DOHH2 (cell line): ENCODE data around the gene SEMA3A.

Experiments
- H3F3A ChIP-seq: fragments of 200-600 bp; sonication (generic), shearing (Covaris generic); 2 replicates; pipeline ENCODE4 v1.6.0; 2016; ENCODE audit warnings: antibody characterized with exemption, mild to moderate bottlenecking; ENCODE audit not compliant: control insufficient read depth, insufficient read depth
- H3K27ac ChIP-seq: fragments of 200-600 bp; sonication (generic); 2 replicates; pipeline ENCODE4 v1.5.1; 2014; ENCODE audit warnings: low read depth, mild to moderate bottlenecking, low read length, moderate library complexity
- H3K27me3 ChIP-seq: fragments of 200-600 bp; sonication (generic); 2 replicates; pipeline ENCODE4 v1.6.1; 2014; ENCODE audit warnings: mild to moderate bottlenecking, low read length, mixed read lengths; ENCODE audit not compliant: control insufficient read depth
- H3K36me3 ChIP-seq: fragments of 200-600 bp; sonication (generic); 2 replicates; pipeline ENCODE4 v1.6.1; 2014; ENCODE audit warnings: mild to moderate bottlenecking, low read length, moderate library complexity, mixed read lengths; ENCODE audit not compliant: control insufficient read depth
- H3K4me1 ChIP-seq: fragments of 200-600 bp; sonication (generic); 2 replicates; pipeline ENCODE4 v1.6.1; 2014; ENCODE audit warnings: mild to moderate bottlenecking, low read length, mixed read lengths; ENCODE audit not compliant: control insufficient read depth
- H3K4me2 ChIP-seq: fragments of 200-600 bp; sonication (generic); 2 replicates; pipeline ENCODE4 v1.6.0; 2014; ENCODE audit warnings: mild to moderate bottlenecking, low read length, moderate library complexity
- H3K4me3 ChIP-seq: fragments of 200-600 bp; sonication (generic); 2 replicates; pipeline ENCODE4 v1.5.1; 2014; ENCODE audit warnings: mild to moderate bottlenecking, low read length, mixed read lengths
- H3K79me2 ChIP-seq: fragments of 200-600 bp; sonication (generic); 2 replicates; pipeline ENCODE4 v1.6.1; 2014; ENCODE audit warnings: mild to moderate bottlenecking, low read length, mixed read lengths; ENCODE audit not compliant: control insufficient read depth
- H3K9me2 ChIP-seq: fragments of 200-600 bp; sonication (generic); replicated peaks from 2 replicates; pipeline ENCODE4 v1.6.1; 2014; ENCODE audit warnings: mild to moderate bottlenecking, low read length, mixed read lengths; ENCODE audit not compliant: control insufficient read depth
- H3K9me3 ChIP-seq: fragments of 200-600 bp; sonication (generic); 2 replicates; pipeline ENCODE4 v1.6.1; 2014; ENCODE audit warnings: antibody characterized with exemption, low read length, mixed read lengths; ENCODE audit not compliant: control insufficient read depth, insufficient read depth
- H4K20me1 ChIP-seq: fragments of 200-600 bp; sonication (generic); 2 replicates; pipeline ENCODE4 v1.6.0; 2014; ENCODE audit warnings: low read depth, mild to moderate bottlenecking, antibody characterized with exemption, low read length, moderate library complexity; ENCODE audit not compliant: control insufficient read depth, insufficient read depth
- CTCF ChIP-seq: fragments of 200-600 bp; sonication (generic); IDR thresholded peaks from one replicate; pipeline ENCODE4 v1.5.1; 2014; ENCODE audit warnings: antibody characterized with exemption, mild to moderate bottlenecking, low read depth, low read length; ENCODE audit not compliant: poor library complexity, severe bottlenecking
- EZH2phosphoT487 ChIP-seq: fragments of 200-600 bp; sonication (generic); IDR thresholded peaks from 2 replicates; pipeline ENCODE4 v1.6.1; 2017; ENCODE audit warnings: borderline replicate concordance, mild to moderate bottlenecking, antibody characterized with exemption, low read length, moderate library complexity, mixed read lengths

SEMA3A gene

GRCh38 chr7:84073186-84073875, 121.3 kb downstream of the SEMA3A start:
- H3K9me2 ChIP-seq: no peaks in the 10 kb centered on the region
- no peaks in the 10 kb centered on the region for H3K9me3 ChIP-seq

DNA sequence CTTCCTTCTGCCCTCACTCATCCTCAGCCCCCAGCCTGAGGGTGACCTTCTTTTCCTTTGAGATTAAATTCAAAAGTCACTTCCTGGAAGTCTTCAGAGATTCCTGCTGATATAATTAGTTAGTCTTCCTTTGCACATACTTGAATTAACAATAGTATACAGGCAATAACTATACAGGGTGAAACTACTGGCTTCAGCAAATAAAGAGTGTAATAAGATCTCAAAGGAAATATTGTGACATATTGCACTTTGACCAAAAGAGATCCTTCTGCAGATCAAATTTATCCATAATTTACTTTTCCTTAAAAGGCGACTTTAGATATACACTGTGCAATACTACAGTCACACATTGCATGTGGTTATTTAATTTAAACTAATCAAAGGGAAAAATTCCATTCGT, 123.8 kb downstream of the SEMA3A start:
- no peak for TF ChIP-seq CTCF
- TF ChIP-seq EZH2phosphoT487: no peak
- Histone ChIP-seq H3K79me2 (no peaks in the 10 kb centered on the region), H3K36me3 (no peaks in the 10 kb centered on the region), H3K27me3 (no peaks in the 10 kb centered on the region), H3K27ac (no peak overlapping the region), H3K9me2 (no peaks in the 10 kb centered on the region), H3K4me2 (no peak overlapping the region), H3K4me1 (no peaks in the 10 kb centered on the region), H3F3A (no peaks in the 10 kb centered on the region), H4K20me1 (no peaks in the 10 kb centered on the region), H3K9me3 (no peaks in the 10 kb centered on the region), H3K4me3 (no peak overlapping the region)

More at GRCh38 chr7:84073186-84073875, 121.3 kb downstream of the SEMA3A start:
- no peak for TF ChIP-seq EZH2phosphoT487
- no peak for TF ChIP-seq CTCF
- Histone ChIP-seq H3K36me3 (no peaks in the 10 kb centered on the region), H3K79me2 (no peaks in the 10 kb centered on the region), H3K27ac (no peak overlapping the region), H3K4me3 (no peak overlapping the region), H3K27me3 (no peaks in the 10 kb centered on the region), H3K4me2 (no peak overlapping the region), H4K20me1 (no peaks in the 10 kb centered on the region), H3K4me1 (no peaks in the 10 kb centered on the region), H3F3A (no peaks in the 10 kb centered on the region)

DNA sequence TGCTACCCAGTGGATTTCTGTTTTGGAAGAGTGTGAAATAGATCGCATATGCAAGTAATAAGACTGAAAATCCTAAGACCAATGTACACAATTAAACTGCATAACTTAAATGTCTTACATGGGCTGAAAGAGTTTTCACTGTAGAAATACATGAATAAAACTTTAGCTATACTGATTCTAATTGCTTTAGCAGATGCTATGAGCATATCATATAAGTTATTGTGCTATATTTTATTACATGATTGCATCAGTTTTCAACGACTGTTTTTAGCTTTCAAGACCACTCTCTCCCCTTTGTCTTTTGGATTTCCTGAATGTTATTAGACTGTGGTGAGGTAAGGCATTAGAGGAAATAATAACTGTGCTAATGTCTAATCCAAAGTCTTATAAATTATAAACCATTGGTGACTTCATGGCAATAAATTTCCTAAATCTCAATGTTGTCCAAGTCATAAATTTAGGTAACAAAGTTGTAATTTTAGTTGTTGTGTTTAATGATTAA, 124.5 kb downstream of the SEMA3A start:
- no peak overlapping the region for H3K4me3 ChIP-seq
- no peaks in the 10 kb centered on the region for H3K9me2 ChIP-seq
- H3K79me2 ChIP-seq: no peaks in the 10 kb centered on the region
- H4K20me1 ChIP-seq: no peaks in the 10 kb centered on the region
- TF ChIP-seq EZH2phosphoT487 (no peak), CTCF (no peak)
- H3K27ac ChIP-seq: no peak overlapping the region
- no peaks in the 10 kb centered on the region for H3F3A ChIP-seq
- no peaks in the 10 kb centered on the region for H3K4me1 ChIP-seq
- H3K27me3 ChIP-seq: no peaks in the 10 kb centered on the region
- H3K36me3 ChIP-seq: no peaks in the 10 kb centered on the region
- H3K9me3 ChIP-seq: no peaks in the 10 kb centered on the region
- no peak overlapping the region for H3K4me2 ChIP-seq
